DND-41 (cell line): ENCODE data around the gene PAIP2.

Experiments
- ATAC-seq: fragments of 200-7000 bp; cut with Tn5 transposase; 3 replicates; pipeline ENCODE4 v1.9.1; 2021; ENCODE audit warnings: low read depth; ENCODE audit not compliant: insufficient read depth
- DNase-seq: peaks from one replicate; pipeline ENCODE4 v3.0.0-alpha.2; 2020
- H2AFZ ChIP-seq: 2 replicates; pipeline ENCODE4 v1.6.0; 2012; ENCODE audit warnings: low read depth, low read length
- H3K27ac ChIP-seq: 2 replicates; pipeline ENCODE4 v1.5.1; 2012; ENCODE audit warnings: low read length, inconsistent platforms
- H3K27me3 ChIP-seq: fragments of 200-600 bp; sonication (generic); 2 replicates; pipeline ENCODE4 v1.6.0; 2012; ENCODE audit warnings: low read length, mild to moderate bottlenecking, inconsistent platforms; ENCODE audit not compliant: insufficient read depth, poor library complexity
- H3K36me3 ChIP-seq: 2 replicates; pipeline ENCODE4 v1.5.1; 2012; ENCODE audit warnings: low read length, inconsistent platforms; ENCODE audit not compliant: insufficient read depth
- H3K4me1 ChIP-seq: 2 replicates; pipeline ENCODE4 v1.5.1; 2012; ENCODE audit warnings: mild to moderate bottlenecking, low read length; ENCODE audit not compliant: insufficient read depth
- H3K4me2 ChIP-seq: 2 replicates; pipeline ENCODE4 v1.6.0; 2012; ENCODE audit warnings: mild to moderate bottlenecking, moderate library complexity, low read length, inconsistent platforms; ENCODE audit not compliant: insufficient read depth
- H3K4me3 ChIP-seq, 2 experiments: fragments of 200-600 bp in 1 of 2; shearing (Covaris generic) in 1 of 2; 2 replicates each; pipeline ENCODE4 v1.5.1; 2012 to 2016; ENCODE audit warnings: inconsistent platforms in 2 of 2, low read length in 2 of 2, mild to moderate bottlenecking in 2 of 2, low read depth in 1 of 2, moderate library complexity in 1 of 2
- H3K79me2 ChIP-seq: 2 replicates; pipeline ENCODE4 v1.6.0; 2012; ENCODE audit warnings: low read length, inconsistent platforms; ENCODE audit not compliant: insufficient read depth
- H3K9ac ChIP-seq: 2 replicates; pipeline ENCODE4 v1.6.0; 2012; ENCODE audit warnings: low read depth, mild to moderate bottlenecking, inconsistent platforms, low read length, moderate library complexity
- H3K9me3 ChIP-seq: 2 replicates; pipeline ENCODE4 v1.5.1; 2012; ENCODE audit warnings: low read length, moderate library complexity, mild to moderate bottlenecking, inconsistent platforms; ENCODE audit not compliant: insufficient read depth, severe bottlenecking
- H4K20me1 ChIP-seq: 2 replicates; pipeline ENCODE4 v1.6.0; 2012; ENCODE audit warnings: low read length; ENCODE audit not compliant: insufficient read depth
- EZH2 ChIP-seq: IDR thresholded peaks from 3 replicates; pipeline ENCODE4 v1.6.1; 2012; ENCODE audit warnings: borderline replicate concordance, low read depth, mild to moderate bottlenecking, moderate library complexity, low read length, inconsistent platforms; ENCODE audit not compliant: severe bottlenecking
- TF ChIP-seq, protein P1 (sequence below): IDR thresholded peaks from 2 replicates; pipeline ENCODE4 v1.5.1; 2012; ENCODE audit warnings: borderline replicate concordance, low read length, moderate library complexity, mild to moderate bottlenecking; ENCODE audit not compliant: poor library complexity, severe bottlenecking; ENCODE audit errors: extremely low read depth

Gene PAIP2

DNA sequence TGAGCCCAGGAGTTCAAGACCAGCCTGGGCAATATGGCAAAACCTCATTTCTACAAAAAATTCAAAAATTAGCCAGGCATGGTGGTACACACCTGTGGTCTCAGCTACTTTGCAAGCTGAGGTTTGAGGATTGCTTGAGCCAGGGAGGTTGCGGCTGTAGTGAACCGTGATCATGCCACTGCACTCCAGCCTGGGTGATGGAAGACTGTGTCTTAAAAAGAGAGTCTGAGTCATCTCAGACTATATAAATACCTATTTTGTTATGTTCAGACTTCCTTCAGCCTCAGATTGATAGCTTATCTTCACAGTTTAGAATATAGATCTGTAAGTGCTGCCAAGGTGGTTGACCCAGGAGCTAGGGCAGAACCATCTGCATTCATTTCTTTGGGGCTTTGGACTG is 1.6 kb upstream of the PAIP2 start:
- H2AFZ ChIP-seq, result no peak overlapping the region
- H3K4me2 ChIP-seq, result no peak overlapping the region
- ATAC-seq, result no peak

DNA sequence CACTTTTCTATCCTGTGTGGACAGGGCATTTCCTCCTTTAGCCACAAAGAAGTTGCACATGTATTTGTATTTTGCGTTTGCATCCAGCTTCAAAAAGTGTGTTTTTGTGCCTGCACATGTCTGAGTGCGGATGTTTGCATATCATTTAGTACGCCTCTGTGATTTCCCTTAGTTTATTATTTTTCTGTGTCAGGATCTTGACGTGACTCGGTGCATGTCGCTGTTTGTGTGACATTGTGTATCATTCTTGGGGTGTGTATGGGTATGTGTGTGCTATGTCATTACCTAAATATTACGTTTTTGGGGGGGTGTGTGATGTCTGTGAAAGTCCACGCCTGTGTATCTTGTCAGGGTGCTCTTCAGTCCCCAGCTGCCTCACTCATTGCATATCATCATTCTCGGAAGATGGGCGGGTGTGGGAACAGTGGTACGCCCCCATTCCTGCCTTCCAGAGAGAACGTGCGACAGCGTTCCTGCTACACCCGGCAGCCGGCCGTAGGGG is 416 bp upstream of the PAIP2 start:
- TF ChIP-seq EZH2, result no peak
- TF ChIP-seq, protein P1, sequence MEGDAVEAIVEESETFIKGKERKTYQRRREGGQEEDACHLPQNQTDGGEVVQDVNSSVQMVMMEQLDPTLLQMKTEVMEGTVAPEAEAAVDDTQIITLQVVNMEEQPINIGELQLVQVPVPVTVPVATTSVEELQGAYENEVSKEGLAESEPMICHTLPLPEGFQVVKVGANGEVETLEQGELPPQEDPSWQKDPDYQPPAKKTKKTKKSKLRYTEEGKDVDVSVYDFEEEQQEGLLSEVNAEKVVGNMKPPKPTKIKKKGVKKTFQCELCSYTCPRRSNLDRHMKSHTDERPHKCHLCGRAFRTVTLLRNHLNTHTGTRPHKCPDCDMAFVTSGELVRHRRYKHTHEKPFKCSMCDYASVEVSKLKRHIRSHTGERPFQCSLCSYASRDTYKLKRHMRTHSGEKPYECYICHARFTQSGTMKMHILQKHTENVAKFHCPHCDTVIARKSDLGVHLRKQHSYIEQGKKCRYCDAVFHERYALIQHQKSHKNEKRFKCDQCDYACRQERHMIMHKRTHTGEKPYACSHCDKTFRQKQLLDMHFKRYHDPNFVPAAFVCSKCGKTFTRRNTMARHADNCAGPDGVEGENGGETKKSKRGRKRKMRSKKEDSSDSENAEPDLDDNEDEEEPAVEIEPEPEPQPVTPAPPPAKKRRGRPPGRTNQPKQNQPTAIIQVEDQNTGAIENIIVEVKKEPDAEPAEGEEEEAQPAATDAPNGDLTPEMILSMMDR, result no peak
- Histone ChIP-seq H3K27me3 (no peaks in the 10 kb centered on the region), H3K36me3 (peaks cover 26% of the 10 kb centered on the region), H4K20me1 (peaks cover 37% of the 10 kb centered on the region), H3K9me3 (no peaks in the 10 kb centered on the region), H3K4me3 (peak overlapping the region; percentile 23 to 92; a peak in 3 of 4 replicates), H3K4me1 (peaks cover 39% of the 10 kb centered on the region), H2AFZ (peak overlapping the region; percentile 81), H3K4me2 (peak overlapping the region; percentile 95), H3K9ac (peak overlapping the region; percentile 93), H3K27ac (peak overlapping the region; percentile 60), H3K79me2 (peaks cover 50% of the 10 kb centered on the region)
- DNase-seq (no peak), ATAC-seq (no peak)

More for the DNA sequence above, 1.6 kb upstream of the PAIP2 start:
- no peak overlapping the region for H3K9ac ChIP-seq
- DNase-seq, result no peak
- no peaks in the 10 kb centered on the region for H3K9me3 ChIP-seq
- peaks cover 21% of the 10 kb centered on the region for H3K36me3 ChIP-seq
- peaks cover 38% of the 10 kb centered on the region for H3K79me2 ChIP-seq
- no peak overlapping the region for H3K27ac ChIP-seq
- no peak overlapping the region for H3K4me3 ChIP-seq
- no peak for TF ChIP-seq EZH2
- H4K20me1 ChIP-seq, result peaks cover 33% of the 10 kb centered on the region
- H3K4me1 ChIP-seq, result peaks cover 32% of the 10 kb centered on the region
- H3K27me3 ChIP-seq, result no peaks in the 10 kb centered on the region

DNA sequence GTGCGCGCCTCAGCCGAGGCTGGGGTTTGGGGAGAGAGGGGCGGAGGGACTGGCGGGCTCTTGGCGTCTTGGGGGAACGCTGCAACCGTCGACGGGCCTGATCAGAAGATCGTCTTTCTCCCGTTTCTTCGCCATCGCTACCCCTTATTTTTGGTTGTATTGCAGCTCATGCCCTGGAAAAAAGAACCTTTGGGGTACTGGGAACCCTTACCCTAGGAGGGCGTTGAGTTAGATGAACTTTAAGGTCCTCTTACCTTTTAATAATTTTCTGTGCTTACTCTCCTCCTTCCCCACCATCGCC is 719 bp downstream of the PAIP2 start:
- Histone ChIP-seq H3K27me3 (no peaks in the 10 kb centered on the region), H3K4me3 (peak overlapping the region; percentile 39 to 92), H2AFZ (peak overlapping the region; percentile 74; the same call in 1 of the 2 replicates), H3K4me2 (peak overlapping the region; percentile 95), H3K36me3 (peaks cover 32% of the 10 kb centered on the region), H3K9ac (peak overlapping the region; percentile 93), H3K9me3 (no peaks in the 10 kb centered on the region), H4K20me1 (peaks cover 47% of the 10 kb centered on the region), H3K4me1 (peaks cover 45% of the 10 kb centered on the region), H3K79me2 (peaks cover 61% of the 10 kb centered on the region), H3K27ac (peak overlapping the region; percentile 98)
- ATAC-seq (peak; percentile 77), DNase-seq (no peak)
- TF ChIP-seq EZH2, result no peak
- TF ChIP-seq, protein P1, result no peak

DNA sequence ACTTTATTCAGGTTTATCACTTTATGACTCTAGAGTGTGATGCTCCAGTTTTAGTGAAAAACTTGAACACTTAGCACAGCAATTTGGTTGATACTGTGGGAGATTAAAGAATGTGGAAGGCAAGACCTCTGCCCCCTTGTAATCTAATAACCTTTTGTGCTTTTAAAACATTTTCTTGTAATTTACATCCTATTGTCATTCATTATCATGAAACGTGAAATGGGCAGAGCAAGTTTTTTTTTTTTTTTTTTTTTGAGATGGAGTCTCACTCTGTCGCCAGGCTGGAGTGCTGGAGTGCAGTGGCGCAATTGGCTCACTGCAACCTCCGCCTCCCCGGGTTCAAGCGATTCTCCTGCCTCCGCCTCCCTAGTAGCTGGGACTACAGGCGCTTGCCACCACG is 1.8 kb downstream of the PAIP2 start:
- no peaks in the 10 kb centered on the region for H3K9me3 ChIP-seq
- DNase-seq (no peak), ATAC-seq (no peak)
- H3K79me2 ChIP-seq, result peaks cover 72% of the 10 kb centered on the region
- TF ChIP-seq EZH2, result no peak
- TF ChIP-seq, protein P1, result no peak
- H3K36me3 ChIP-seq, result peaks cover 34% of the 10 kb centered on the region
- H3K27ac ChIP-seq, result peak overlapping the region; percentile 98
- no peaks in the 10 kb centered on the region for H3K27me3 ChIP-seq
- peaks cover 45% of the 10 kb centered on the region for H3K4me1 ChIP-seq
- peaks cover 55% of the 10 kb centered on the region for H4K20me1 ChIP-seq
- H3K9ac ChIP-seq, result peak overlapping the region; percentile 93
- H2AFZ ChIP-seq, result no peak overlapping the region
- H3K4me2 ChIP-seq, result peak overlapping the region; percentile 95
- H3K4me3 ChIP-seq, result peak overlapping the region; percentile 39 to 92; a peak in 3 of 4 replicates
